Mesendoderm (in vitro differentiated cells): ENCODE results near the gene SORCS2.

Source experiments
- DNase-seq: peaks from one replicate; pipeline ENCODE4 v3.0.0; 2013
- H2AK5ac ChIP-seq: 2 replicates; pipeline ENCODE4 v1.6.1; 2013; ENCODE audit warnings: low read length, inconsistent platforms
- H2BK120ac ChIP-seq: 2 replicates; pipeline ENCODE4 v1.6.1; 2013; ENCODE audit warnings: low read depth, mild to moderate bottlenecking, low read length, moderate library complexity, mixed read lengths
- H2BK15ac ChIP-seq: replicated peaks from 2 replicates; pipeline ENCODE4 v1.6.1; 2013; ENCODE audit warnings: low read depth, mild to moderate bottlenecking, moderate library complexity
- H2BK5ac ChIP-seq: 2 replicates; pipeline ENCODE4 v1.6.1; 2013; ENCODE audit warnings: low read length, inconsistent platforms
- H3K18ac ChIP-seq: 2 replicates; pipeline ENCODE4 v1.6.1; 2013; ENCODE audit warnings: mild to moderate bottlenecking, low read length, mixed read lengths
- H3K23ac ChIP-seq: one replicate; pipeline ENCODE4 v1.6.1; 2013; ENCODE audit warnings: low read length
- H3K27ac ChIP-seq: 2 replicates; pipeline ENCODE4 v1.5.1; 2013; ENCODE audit warnings: low read depth, mild to moderate bottlenecking, inconsistent platforms, low read length, moderate library complexity
- H3K27me3 ChIP-seq: 2 replicates; pipeline ENCODE4 v1.6.1; 2013; ENCODE audit warnings: low read length, control low read depth, mild to moderate bottlenecking, inconsistent platforms; ENCODE audit not compliant: insufficient read depth, poor library complexity
- H3K36me3 ChIP-seq: 2 replicates; pipeline ENCODE4 v1.6.1; 2013; ENCODE audit warnings: low read length, inconsistent platforms; ENCODE audit not compliant: control insufficient read depth, insufficient read depth
- H3K4ac ChIP-seq: one replicate; pipeline ENCODE4 v1.6.1; 2013; ENCODE audit warnings: low read depth, mild to moderate bottlenecking, low read length, moderate library complexity
- H3K4me1 ChIP-seq: 2 replicates; pipeline ENCODE4 v1.6.1; 2013; ENCODE audit warnings: low read depth, low read length, inconsistent platforms; ENCODE audit not compliant: control insufficient read depth
- H3K4me2 ChIP-seq: 2 replicates; pipeline ENCODE4 v1.6.1; 2013; ENCODE audit warnings: low read length
- H3K4me3 ChIP-seq: 2 replicates; pipeline ENCODE4 v1.5.1; 2013; ENCODE audit warnings: mild to moderate bottlenecking, low read length
- H3K56ac ChIP-seq: one replicate; pipeline ENCODE4 v1.6.1; 2013; ENCODE audit warnings: low read length
- H3K79me1 ChIP-seq: 2 replicates; pipeline ENCODE4 v1.6.1; 2013; ENCODE audit warnings: low read length, inconsistent platforms
- H3K79me2 ChIP-seq: 2 replicates; pipeline ENCODE4 v1.6.1; 2013; ENCODE audit warnings: mild to moderate bottlenecking, low read length; ENCODE audit not compliant: control insufficient read depth, insufficient read depth
- H3K9ac ChIP-seq: 2 replicates; pipeline ENCODE4 v1.6.1; 2013; ENCODE audit warnings: low read length, inconsistent platforms
- H4K5ac ChIP-seq: one replicate; pipeline ENCODE4 v1.6.1; 2013; ENCODE audit warnings: low read length
- H4K8ac ChIP-seq: one replicate; pipeline ENCODE4 v1.6.1; 2013; ENCODE audit warnings: low read depth, mild to moderate bottlenecking, control low read depth, low read length, moderate library complexity
- WGBS: extraction: QIAGEN DNeasy Blood & Tissue Kit; methylation state at CpG from one replicate; pipeline ENCODE4 v1.1.7; 2013; ENCODE audit warnings: low lambda C conversion rate, missing lambda C conversion rate; ENCODE audit not compliant: insufficient coverage; ENCODE audit errors: extremely low coverage; 5-methylcytosine and 5-hydroxymethylcytosine counted together

The SORCS2 gene

DNA sequence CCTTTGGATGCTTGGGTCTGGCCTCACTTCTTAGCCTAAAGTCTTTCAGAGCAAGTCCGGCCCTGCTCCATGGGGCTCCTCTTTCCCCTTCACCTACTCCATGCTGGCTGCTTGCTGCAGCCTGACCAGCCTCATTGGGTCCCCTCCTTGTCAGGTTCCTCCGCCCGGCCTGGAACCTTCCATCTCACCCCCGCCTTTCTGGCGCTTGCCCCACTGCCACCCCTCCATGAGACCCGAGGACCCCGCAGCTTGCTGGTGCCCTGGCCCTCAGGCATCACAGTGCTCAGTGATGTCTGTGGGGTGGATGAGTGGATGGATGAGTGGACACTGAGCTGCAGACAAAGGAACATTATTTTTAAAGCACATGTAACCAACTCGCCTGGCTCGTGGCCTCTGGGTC lies 24.7 kb downstream of the SORCS2 start:
- no peaks in the 10 kb centered on the region for H3K79me1 ChIP-seq
- no peak overlapping the region for H4K5ac ChIP-seq
- no CpG with 5 or more reads among the region's 9 CpGs for WGBS
- no peak for DNase-seq
- no peak overlapping the region for H3K4me2 ChIP-seq
- H3K23ac ChIP-seq: no peak overlapping the region
- H3K4me1 ChIP-seq: no peaks in the 10 kb centered on the region
- H3K18ac ChIP-seq: no peak overlapping the region
- no peak overlapping the region for H3K27ac ChIP-seq
- H2AK5ac ChIP-seq: no peak overlapping the region
- H2BK15ac ChIP-seq: no peak overlapping the region
- H4K8ac ChIP-seq: no peak overlapping the region
- no peak overlapping the region for H3K56ac ChIP-seq
- no peak overlapping the region for H3K4ac ChIP-seq
- H2BK120ac ChIP-seq: no peak overlapping the region
- no peak overlapping the region for H3K4me3 ChIP-seq
- H2BK5ac ChIP-seq: no peak overlapping the region
- no peaks in the 10 kb centered on the region for H3K79me2 ChIP-seq
- no peaks in the 10 kb centered on the region for H3K36me3 ChIP-seq
- no peak overlapping the region for H3K9ac ChIP-seq
- H3K27me3 ChIP-seq: no peaks in the 10 kb centered on the region

- no peak overlapping the region for H3K9ac ChIP-seq
- no peak overlapping the region for H3K4me3 ChIP-seq
Observed at GRCh38 chr4:7217474-7218321, 25.4 kb downstream of the SORCS2 start.

DNA sequence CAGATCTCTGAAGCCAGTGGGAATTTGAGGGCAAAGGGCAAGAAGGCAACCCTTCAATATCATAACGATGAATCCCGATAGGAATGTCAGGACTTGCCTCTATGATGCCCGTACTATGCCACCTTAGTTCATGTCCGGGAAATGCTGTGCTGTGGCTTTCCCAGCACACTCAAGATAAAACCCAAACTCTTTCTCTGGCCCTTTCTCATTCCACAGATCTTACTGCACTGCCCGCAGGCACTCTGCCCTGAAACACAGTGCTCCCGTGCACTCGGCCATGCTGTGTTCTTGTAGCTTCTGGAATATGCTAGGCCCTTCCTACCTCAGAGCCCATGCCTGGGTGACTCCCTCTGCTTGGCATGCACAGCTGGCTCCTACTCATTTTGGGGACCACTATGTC lies 26.3 kb downstream of the SORCS2 start:
- Histone ChIP-seq H3K4me2 (no peak overlapping the region), H2BK15ac (no peak overlapping the region), H3K79me2 (no peaks in the 10 kb centered on the region), H2BK5ac (no peak overlapping the region), H3K27me3 (no peaks in the 10 kb centered on the region), H3K36me3 (no peaks in the 10 kb centered on the region), H3K18ac (no peak overlapping the region), H3K4me3 (no peak overlapping the region), H3K56ac (no peak overlapping the region), H3K27ac (no peak overlapping the region), H3K9ac (no peak overlapping the region), H3K23ac (no peak overlapping the region), H2BK120ac (no peak overlapping the region), H3K79me1 (no peaks in the 10 kb centered on the region), H3K4me1 (no peaks in the 10 kb centered on the region), H4K8ac (no peak overlapping the region), H4K5ac (no peak overlapping the region), H3K4ac (no peak overlapping the region), H2AK5ac (no peak overlapping the region)
- WGBS: no CpG with 5 or more reads among the region's 7 CpGs
- DNase-seq: no peak

More at GRCh38 chr4:7217474-7218321, 25.4 kb downstream of the SORCS2 start:
- H3K18ac ChIP-seq: no peak overlapping the region
- H4K5ac ChIP-seq: no peak overlapping the region
- DNase-seq: no peak
- H2BK15ac ChIP-seq: no peak overlapping the region
- no peak overlapping the region for H3K4me2 ChIP-seq
- H3K27ac ChIP-seq: no peak overlapping the region
- no peaks in the 10 kb centered on the region for H3K79me1 ChIP-seq
- no peak overlapping the region for H3K4ac ChIP-seq
- H3K36me3 ChIP-seq: no peaks in the 10 kb centered on the region
- H3K56ac ChIP-seq: no peak overlapping the region
- no peaks in the 10 kb centered on the region for H3K79me2 ChIP-seq
- H3K4me1 ChIP-seq: no peaks in the 10 kb centered on the region
- no peak overlapping the region for H2BK120ac ChIP-seq
- no CpG with 5 or more reads among the region's 26 CpGs for WGBS
- no peaks in the 10 kb centered on the region for H3K27me3 ChIP-seq
- H3K23ac ChIP-seq: no peak overlapping the region
- H2BK5ac ChIP-seq: no peak overlapping the region
- H2AK5ac ChIP-seq: no peak overlapping the region
- H4K8ac ChIP-seq: no peak overlapping the region

DNA sequence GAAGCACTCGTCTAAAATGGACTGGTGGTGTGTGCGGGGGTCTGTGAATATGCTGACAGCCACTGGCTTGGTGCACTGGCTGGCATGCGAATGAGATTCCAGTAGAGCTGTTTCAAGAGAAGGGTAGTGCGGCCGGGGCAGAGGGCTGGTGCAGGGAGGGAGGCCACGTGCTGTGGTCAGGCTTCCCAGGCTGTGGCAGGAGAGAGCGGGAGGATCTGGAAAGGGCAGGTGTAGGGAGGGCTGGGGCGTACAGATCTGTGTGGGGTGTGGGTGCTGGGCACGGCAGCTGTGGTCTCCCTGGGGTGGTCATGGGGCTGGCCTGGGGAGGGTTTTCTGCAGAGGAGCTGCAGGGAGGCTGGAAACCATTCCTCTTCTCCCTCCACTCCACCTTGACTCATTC lies 30.2 kb downstream of the SORCS2 start:
- Histone ChIP-seq H3K4me2 (no peak overlapping the region), H3K27me3 (no peaks in the 10 kb centered on the region), H3K27ac (no peak overlapping the region), H2BK120ac (no peak overlapping the region), H3K56ac (no peak overlapping the region), H3K4ac (no peak overlapping the region), H2BK5ac (no peak overlapping the region), H2AK5ac (no peak overlapping the region), H3K79me2 (no peaks in the 10 kb centered on the region), H3K23ac (no peak overlapping the region), H3K36me3 (no peaks in the 10 kb centered on the region), H3K79me1 (no peaks in the 10 kb centered on the region), H4K5ac (no peak overlapping the region), H3K4me3 (no peak overlapping the region), H2BK15ac (no peak overlapping the region), H3K18ac (no peak overlapping the region), H3K4me1 (no peaks in the 10 kb centered on the region), H3K9ac (no peak overlapping the region), H4K8ac (no peak overlapping the region)
- WGBS: no CpG with 5 or more reads among the region's 9 CpGs
- no peak for DNase-seq

DNA sequence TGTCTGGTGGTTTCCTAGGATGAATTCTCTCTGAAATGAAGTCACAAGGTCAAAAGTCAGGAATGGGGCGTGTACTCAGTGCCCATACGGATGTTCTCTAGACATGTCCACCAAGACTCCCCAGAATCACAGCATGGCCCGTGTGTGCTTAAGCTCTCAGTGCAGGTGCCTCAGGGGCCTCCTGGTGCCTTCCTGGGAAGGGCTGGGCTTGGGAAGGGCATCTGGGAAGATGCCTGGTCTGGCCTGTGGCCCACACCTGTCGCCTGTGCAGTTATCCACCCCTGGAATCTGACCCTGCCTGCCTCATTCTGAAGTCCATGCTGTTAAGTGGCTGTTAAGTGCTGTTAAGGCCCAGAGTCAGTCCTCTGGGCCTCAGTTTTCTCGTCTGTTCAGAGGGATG lies 31.2 kb downstream of the SORCS2 start:
- Histone ChIP-seq H2AK5ac (no peak overlapping the region), H3K4ac (no peak overlapping the region), H3K4me1 (no peaks in the 10 kb centered on the region), H3K4me2 (no peak overlapping the region), H4K5ac (no peak overlapping the region), H3K18ac (no peak overlapping the region), H3K4me3 (no peak overlapping the region), H3K27ac (no peak overlapping the region), H3K23ac (no peak overlapping the region), H3K56ac (no peak overlapping the region), H3K36me3 (no peaks in the 10 kb centered on the region), H2BK15ac (no peak overlapping the region), H3K9ac (no peak overlapping the region), H2BK5ac (no peak overlapping the region), H3K79me2 (no peaks in the 10 kb centered on the region), H2BK120ac (no peak overlapping the region), H3K27me3 (no peaks in the 10 kb centered on the region), H3K79me1 (no peaks in the 10 kb centered on the region), H4K8ac (no peak overlapping the region)
- DNase-seq: no peak
- no CpG with 5 or more reads among the region's 5 CpGs for WGBS

DNA sequence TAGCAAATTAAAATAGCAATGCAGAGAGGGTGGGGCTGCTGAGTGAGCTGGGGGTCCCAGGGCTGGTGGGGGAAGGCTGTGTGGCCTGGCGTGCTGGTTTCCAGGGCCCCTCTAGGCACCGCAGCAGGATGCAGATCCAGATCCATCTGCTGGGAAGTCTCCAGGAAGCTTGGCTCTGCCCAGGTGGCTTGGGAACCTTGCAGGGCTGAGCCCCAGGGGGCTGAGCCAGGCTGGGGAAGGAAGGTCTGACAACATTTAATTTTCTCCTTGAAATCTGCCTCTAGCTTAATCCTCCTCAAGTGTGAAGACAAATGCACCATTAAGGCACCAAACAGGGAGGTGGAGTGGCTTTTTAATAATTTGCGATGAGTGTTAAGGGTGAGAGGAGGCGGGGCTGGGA lies 31.7 kb downstream of the SORCS2 start:
- no peak for DNase-seq
- H3K23ac ChIP-seq: no peak overlapping the region
- no peak overlapping the region for H2BK5ac ChIP-seq
- no peak overlapping the region for H3K4me3 ChIP-seq
- no peak overlapping the region for H3K18ac ChIP-seq
- H3K79me2 ChIP-seq: no peaks in the 10 kb centered on the region
- no peak overlapping the region for H2BK120ac ChIP-seq
- no peak overlapping the region for H3K27ac ChIP-seq
- no peak overlapping the region for H4K5ac ChIP-seq
- WGBS: no CpG with 5 or more reads among the region's 4 CpGs
- no peaks in the 10 kb centered on the region for H3K36me3 ChIP-seq
- no peaks in the 10 kb centered on the region for H3K4me1 ChIP-seq
- H3K4me2 ChIP-seq: no peak overlapping the region
- no peaks in the 10 kb centered on the region for H3K27me3 ChIP-seq
- H2AK5ac ChIP-seq: no peak overlapping the region
- no peak overlapping the region for H3K4ac ChIP-seq
- H3K9ac ChIP-seq: no peak overlapping the region
- H2BK15ac ChIP-seq: no peak overlapping the region
- no peaks in the 10 kb centered on the region for H3K79me1 ChIP-seq
- no peak overlapping the region for H4K8ac ChIP-seq
- no peak overlapping the region for H3K56ac ChIP-seq
